Spleen (tissue), 11 donors: Measurements from ENCODE around the gene SLC25A11. TPM values are rescaled to one million over a fixed set of nuclear protein-coding genes. Genes with fewer than 3 reads are reported as not detected.

Source experiments
- DNase-seq: peaks from one replicate; pipeline ENCODE4 v3.0.0-alpha.2; 2020
- H3K27ac ChIP-seq, 8 donors: fragments of 200-600 bp; sonication (generic) in 7 of 8; 1 replicate in 4 of 8; 2 replicates in 4 of 8; pipeline versions ENCODE4 v1.5.0 to v1.8.0; 2016 to 2021; ENCODE audit warnings: inconsistent platforms in 4 of 8, mild to moderate bottlenecking in 4 of 8, moderate library complexity in 1 of 8
- H3K27me3 ChIP-seq, 7 donors: fragments of 200-600 bp; sonication (generic) in 6 of 7; replicated peaks in 1 of 7; 1 replicate in 4 of 7; 2 replicates in 3 of 7; pipeline versions ENCODE4 v1.5.0 to v1.8.0; 2016 to 2021; ENCODE audit warnings: inconsistent platforms in 3 of 7, mild to moderate bottlenecking in 1 of 7
- H3K36me3 ChIP-seq, 6 donors: fragments of 200-600 bp; sonication (generic) in 5 of 6; 1 replicate in 4 of 6; 2 replicates in 2 of 6; pipeline versions ENCODE4 v1.5.0 to v1.8.0; 2016 to 2021; ENCODE audit warnings: inconsistent platforms in 2 of 6
- H3K4me1 ChIP-seq, 6 donors: fragments of 200-600 bp; sonication (generic) in 5 of 6; 1 replicate in 3 of 6; 2 replicates in 3 of 6; pipeline versions ENCODE4 v1.5.0 to v1.8.0; 2016 to 2021; ENCODE audit warnings: inconsistent platforms in 3 of 6
- H3K4me3 ChIP-seq, 8 donors: fragments of 200-600 bp; sonication (generic) in 7 of 8; 1 replicate in 4 of 8; 2 replicates in 4 of 8; pipeline versions ENCODE4 v1.5.0 to v1.8.0; 2016 to 2021; ENCODE audit warnings: inconsistent platforms in 4 of 8, mild to moderate bottlenecking in 4 of 8, moderate library complexity in 2 of 8
- H3K9me3 ChIP-seq, 8 donors: fragments of 200-600 bp; sonication (generic) in 7 of 8; 1 replicate in 4 of 8; 2 replicates in 4 of 8; pipeline versions ENCODE4 v1.5.0 to v1.8.0; 2016 to 2021; ENCODE audit warnings: inconsistent platforms in 4 of 8
- POLR2A ChIP-seq, 3 donors: fragments of 450-650 bp; IDR thresholded peaks; one replicate each; pipeline ENCODE4 v1.5.1; 2017; ENCODE audit warnings: antibody characterized with exemption in 3 of 3, mild to moderate bottlenecking in 1 of 3
- POLR2AphosphoS5 ChIP-seq, 3 donors: sonication (generic); formaldehyde crosslinking; IDR thresholded peaks; one replicate each; pipeline ENCODE4 v1.5.1; 2017; ENCODE audit warnings: antibody characterized with exemption in 3 of 3
- WGBS, 5 donors: extraction: QIAGEN DNeasy Blood & Tissue Kit in 3 of 5; methylation state at CpG; one replicate each; pipeline versions ENCODE4 v1.1.5 to v1.1.7; 2013 to 2018; 5-methylcytosine and 5-hydroxymethylcytosine counted together
- intact Hi-C: fragments of 100-400 bp; cut with DNase I; formaldehyde crosslinking; loops from one replicate; pipeline ENCODE4 v1.15.0; 2023; ENCODE audit warnings: low total_unique reads
- polyA plus RNA-seq, 3 donors: library from polyadenylated mRNA; stranded (reverse); fragments of 200-250 nt; gene quantifications; one replicate each; pipeline ENCODE4 v1.2.1, GENCODE V29; 2013
- total RNA-seq, 7 donors: library from RNA; depleted of rRNA in 3 of 7; stranded (reverse); fragments of >200 nt in 3 of 7; fragmentation: NEBNext Ultra II Directional in 4 of 7; extraction: Animal tissue kit (Norgen Biotek cat#: 25700) in 4 of 7; gene quantifications; one replicate each; pipeline versions ENCODE4 v1.1.0 to v1.2.1, GENCODE V29; 2016 to 2021
- TF ChIP-seq, protein P1 (sequence below), 11 experiments: fragments of 200-600 bp in 7 of 11; fragments of 450-650 bp in 4 of 11; sonication (generic) in 4 of 11; IDR thresholded peaks in 8 of 11; conservative IDR thresholded peaks in 3 of 11; 1 replicate in 7 of 11; 2 replicates in 4 of 11; pipeline versions ENCODE4 v1.4.0 to v1.8.0; 2016 to 2021; ENCODE audit warnings: antibody characterized with exemption in 11 of 11, inconsistent platforms in 4 of 11, mild to moderate bottlenecking in 1 of 11
- donor health status: healthy with polysubstance abuse.
- donor health status: DM: no; HTN: no; CAD: no; lungs with moderate emphysema.
- donor health status: DM: no; HTN: no; CAD: no.
- donor health status: Bipolar disorder and iron deficiency.
- donor health status: healthy.
- donor health status: DM: no; HTN: no; CAD: no.
- donor health status: DM: yes; HTN: yes; CAD: no.

Gene SLC25A11
- total and polyA plus RNA-seq, 10 donors, result 22.1 to 61.0 (median 40.7) TPM

DNA sequence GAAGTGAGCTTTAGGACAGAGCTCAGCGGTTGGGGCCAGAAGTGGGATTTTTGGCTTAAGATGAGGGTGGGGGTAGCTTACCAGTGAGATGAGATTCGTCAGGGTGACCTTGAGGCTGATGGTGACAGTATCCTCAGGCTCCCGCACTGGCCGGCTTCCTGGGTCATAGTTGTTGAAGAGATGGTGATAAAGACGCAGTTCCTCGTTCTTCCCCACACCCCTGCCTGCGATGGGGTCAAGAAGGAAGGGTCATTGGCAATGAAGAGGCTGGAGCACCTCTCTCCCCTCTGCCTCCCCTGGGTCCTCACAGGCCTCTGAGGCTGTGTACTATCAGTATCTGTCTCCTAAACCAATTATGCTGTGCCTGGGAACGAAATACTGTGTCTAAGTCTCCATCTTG lies 37.3 kb downstream of the SLC25A11 start:
- Histone ChIP-seq H3K4me1 (peaks cover 34 to 60% (median 50%) of the 10 kb centered on the region in 6 donors), H3K9me3 (no peaks in the 10 kb centered on the region), H3K36me3 (peaks cover 0 to 3% (median 0%) of the 10 kb centered on the region in 6 donors), H3K4me3 (peak overlapping the region in 1 of 8 donors; percentile 81), H3K27ac (peak overlapping the region in 7 of 8 donors; percentile 47 to 79 (median 74)), H3K27me3 (peaks cover 0 to 43% (median 0%) of the 10 kb centered on the region in 7 donors)
- intact Hi-C loops, result no loop called here
- no peak for DNase-seq
- no peak for TF ChIP-seq POLR2AphosphoS5 (IDR thresholded peaks at IDR 0.05)
- TF ChIP-seq POLR2A (IDR thresholded peaks at IDR 0.05), result no peak
- WGBS, 5 donors, result 57 to 78% (median 65%) methylated on average over 8 of the region's 8 CpGs

DNA sequence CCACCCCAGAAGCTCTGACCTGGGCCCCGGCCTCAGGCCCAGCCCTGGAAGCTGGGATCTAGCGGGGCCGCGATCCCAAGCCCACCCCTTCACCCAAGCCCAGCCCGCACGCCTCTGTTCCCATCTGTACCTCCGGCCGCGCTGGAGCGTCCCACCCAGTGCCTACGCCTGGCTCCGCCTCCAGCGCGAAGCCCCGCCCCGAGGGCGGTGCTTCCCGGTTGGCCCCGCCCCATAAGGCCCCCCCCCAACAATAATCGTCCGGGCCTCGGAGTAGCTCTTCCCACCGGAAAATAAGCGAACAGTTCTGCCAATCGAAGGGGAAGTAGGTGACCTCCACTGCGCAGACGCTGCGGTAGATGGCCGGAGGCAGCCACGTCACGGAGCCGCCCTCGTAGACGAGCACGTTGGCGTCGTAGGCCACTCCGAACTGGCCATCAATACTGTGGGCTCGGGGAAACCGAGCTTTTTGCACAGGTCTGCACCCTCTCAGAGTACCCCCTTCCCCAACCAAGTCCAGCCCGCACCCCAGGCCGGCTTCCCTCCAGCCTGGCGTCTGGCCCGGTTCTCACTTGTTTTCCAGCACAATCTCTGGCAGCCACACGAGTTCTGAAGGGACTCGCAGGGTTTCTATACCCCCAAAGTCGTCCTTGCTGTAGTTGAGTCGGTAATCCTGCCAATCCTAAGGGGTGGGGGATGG lies 38.0 kb downstream of the SLC25A11 start:
- DNase-seq, result peak; percentile 95
- H3K4me1 ChIP-seq, result peaks cover 34 to 60% (median 50%) of the 10 kb centered on the region in 6 donors
- H3K27ac ChIP-seq, result peak overlapping the region in 7 of 8 donors; percentile 51 to 79 (median 74)
- peak overlapping the region in 5 of 8 donors; percentile 45 to 81 (median 56) for H3K4me3 ChIP-seq
- H3K9me3 ChIP-seq, result no peaks in the 10 kb centered on the region
- H3K27me3 ChIP-seq, result peaks cover 0 to 43% (median 0%) of the 10 kb centered on the region in 7 donors
- peaks cover 0 to 10% (median 4%) of the 10 kb centered on the region in 6 donors for H3K36me3 ChIP-seq
- no peak for TF ChIP-seq POLR2A (IDR thresholded peaks at IDR 0.05)
- peak; percentile 17 to 77 (median 76) for TF ChIP-seq POLR2AphosphoS5 (IDR thresholded peaks at IDR 0.05)
- intact Hi-C loops, result no loop called here
- 33 to 74% (median 41%) methylated on average over 27 to 48 of the region's 48 CpGs for WGBS, 5 donors

DNA sequence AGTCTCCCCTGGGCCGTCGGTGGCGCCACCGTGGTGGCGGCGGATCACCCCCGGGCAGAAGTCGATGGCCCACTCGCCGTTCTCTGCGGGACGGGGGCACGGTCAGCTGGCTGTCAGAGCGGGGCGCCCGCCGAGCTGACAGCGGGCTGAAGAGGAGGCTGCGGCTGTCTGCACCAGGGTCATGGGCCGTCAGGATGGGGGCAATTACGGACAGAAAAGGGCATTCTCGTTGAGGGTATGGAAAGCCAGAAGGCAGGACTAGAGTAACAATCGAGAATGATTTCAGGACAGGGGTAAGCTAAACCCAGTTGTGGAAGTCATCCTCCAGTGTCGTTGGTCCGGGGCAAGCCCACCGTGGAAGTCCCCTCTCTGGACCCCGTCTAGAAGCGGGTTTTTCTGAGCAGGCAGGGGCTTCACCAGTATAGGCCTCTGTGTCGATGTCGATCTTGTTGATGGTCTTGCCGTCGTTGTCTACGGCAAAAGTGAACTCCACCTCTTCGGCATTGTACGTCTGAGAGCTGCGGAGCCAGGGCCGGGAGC lies 38.7 kb downstream of the SLC25A11 start:
- Histone ChIP-seq H3K4me1 (peaks cover 34 to 60% (median 50%) of the 10 kb centered on the region in 6 donors), H3K9me3 (no peaks in the 10 kb centered on the region), H3K4me3 (peak overlapping the region in 7 of 8 donors; percentile 10 to 81 (median 53)), H3K27ac (peak overlapping the region in 7 of 8 donors; percentile 51 to 79 (median 74)), H3K27me3 (peaks cover 0 to 43% (median 0%) of the 10 kb centered on the region in 7 donors), H3K36me3 (peaks cover 0 to 17% (median 10%) of the 10 kb centered on the region in 6 donors)
- TF ChIP-seq POLR2A (IDR thresholded peaks at IDR 0.05), result no peak
- TF ChIP-seq POLR2AphosphoS5 (IDR thresholded peaks at IDR 0.05), result no peak
- TF ChIP-seq, protein P1, sequence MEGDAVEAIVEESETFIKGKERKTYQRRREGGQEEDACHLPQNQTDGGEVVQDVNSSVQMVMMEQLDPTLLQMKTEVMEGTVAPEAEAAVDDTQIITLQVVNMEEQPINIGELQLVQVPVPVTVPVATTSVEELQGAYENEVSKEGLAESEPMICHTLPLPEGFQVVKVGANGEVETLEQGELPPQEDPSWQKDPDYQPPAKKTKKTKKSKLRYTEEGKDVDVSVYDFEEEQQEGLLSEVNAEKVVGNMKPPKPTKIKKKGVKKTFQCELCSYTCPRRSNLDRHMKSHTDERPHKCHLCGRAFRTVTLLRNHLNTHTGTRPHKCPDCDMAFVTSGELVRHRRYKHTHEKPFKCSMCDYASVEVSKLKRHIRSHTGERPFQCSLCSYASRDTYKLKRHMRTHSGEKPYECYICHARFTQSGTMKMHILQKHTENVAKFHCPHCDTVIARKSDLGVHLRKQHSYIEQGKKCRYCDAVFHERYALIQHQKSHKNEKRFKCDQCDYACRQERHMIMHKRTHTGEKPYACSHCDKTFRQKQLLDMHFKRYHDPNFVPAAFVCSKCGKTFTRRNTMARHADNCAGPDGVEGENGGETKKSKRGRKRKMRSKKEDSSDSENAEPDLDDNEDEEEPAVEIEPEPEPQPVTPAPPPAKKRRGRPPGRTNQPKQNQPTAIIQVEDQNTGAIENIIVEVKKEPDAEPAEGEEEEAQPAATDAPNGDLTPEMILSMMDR (IDR thresholded peaks at IDR 0.05 in 8 of 11, conservative IDR thresholded peaks at IDR 0.05 in 3 of 11), result no peak
- 31 to 59% (median 42%) methylated on average over 33 to 37 of the region's 37 CpGs for WGBS, 5 donors
- no peak for DNase-seq
- intact Hi-C loops, result no loop called here

DNA sequence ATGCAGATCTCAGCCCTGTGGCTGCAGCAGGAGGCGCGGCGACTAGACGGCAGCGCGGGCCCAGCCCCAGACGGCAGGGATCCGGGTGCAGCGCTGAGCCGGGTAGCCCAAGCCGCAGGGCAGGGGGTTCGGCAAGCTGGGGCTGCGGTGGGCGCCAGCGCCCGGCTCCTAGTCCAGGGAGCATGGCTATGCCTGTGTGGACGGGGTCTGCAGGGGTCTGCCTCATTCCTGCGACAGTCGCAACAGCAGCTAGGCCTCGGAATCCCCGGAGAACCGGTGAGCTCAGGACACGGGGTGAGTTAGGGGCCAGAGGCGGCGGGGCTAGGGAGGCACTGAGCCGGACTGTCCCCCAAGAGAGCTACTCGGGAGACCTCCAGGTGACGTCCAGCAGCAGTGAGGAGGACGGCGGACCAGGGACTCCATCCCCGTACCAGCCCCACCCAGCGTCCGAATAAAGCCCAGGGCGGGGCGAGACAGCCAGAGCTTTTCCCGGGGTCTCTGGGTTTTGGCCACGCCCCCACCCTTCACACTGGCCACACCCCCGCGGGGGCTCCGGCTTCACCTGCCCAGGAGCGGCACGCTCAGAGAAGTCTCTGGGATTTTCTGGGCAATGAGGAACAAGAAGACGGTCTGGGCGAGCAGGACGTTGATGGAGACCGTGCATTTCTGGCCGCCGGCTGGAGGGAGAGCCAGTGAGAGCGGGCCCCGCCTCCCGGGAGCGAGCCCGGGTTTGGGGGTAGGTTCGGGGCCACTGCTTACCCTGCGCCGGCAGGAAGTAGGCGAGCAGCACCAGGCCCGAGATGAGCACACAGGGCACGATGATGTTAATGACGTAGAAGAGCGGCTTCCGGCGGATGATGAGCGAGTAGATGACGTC lies 39.4 kb downstream of the SLC25A11 start:
- peak; percentile 91 for DNase-seq
- intact Hi-C loops, result no loop called here
- peaks cover 0 to 43% (median 0%) of the 10 kb centered on the region in 7 donors for H3K27me3 ChIP-seq
- peaks cover 34 to 60% (median 50%) of the 10 kb centered on the region in 6 donors for H3K4me1 ChIP-seq
- no peak for TF ChIP-seq POLR2A (IDR thresholded peaks at IDR 0.05)
- TF ChIP-seq, protein P1 (IDR thresholded peaks at IDR 0.05 in 8 of 11, conservative IDR thresholded peaks at IDR 0.05 in 3 of 11), result no peak
- peak; percentile 24 to 62 (median 32) for TF ChIP-seq POLR2AphosphoS5 (IDR thresholded peaks at IDR 0.05)
- no peaks in the 10 kb centered on the region for H3K9me3 ChIP-seq
- H3K36me3 ChIP-seq, result peaks cover 0 to 24% (median 17%) of the 10 kb centered on the region in 6 donors
- peak overlapping the region in 6 of 8 donors; percentile 64 to 79 (median 74) for H3K27ac ChIP-seq
- 12 to 35% (median 18%) methylated on average over 29 to 65 of the region's 65 CpGs for WGBS, 5 donors
- peak overlapping the region; percentile 39 to 81 (median 52) for H3K4me3 ChIP-seq
